ENCODE results near the gene SNX7. TPM values are rescaled to one million over a fixed set of nuclear protein-coding genes. Genes with fewer than 3 reads are reported as not detected.
A peak's percentile ranks its signal among the peaks of the same experiment; 100 is the strongest.

The SNX7 gene
- total RNA-seq, 1 donor from 2014 or later = 17.7 TPM

DNA sequence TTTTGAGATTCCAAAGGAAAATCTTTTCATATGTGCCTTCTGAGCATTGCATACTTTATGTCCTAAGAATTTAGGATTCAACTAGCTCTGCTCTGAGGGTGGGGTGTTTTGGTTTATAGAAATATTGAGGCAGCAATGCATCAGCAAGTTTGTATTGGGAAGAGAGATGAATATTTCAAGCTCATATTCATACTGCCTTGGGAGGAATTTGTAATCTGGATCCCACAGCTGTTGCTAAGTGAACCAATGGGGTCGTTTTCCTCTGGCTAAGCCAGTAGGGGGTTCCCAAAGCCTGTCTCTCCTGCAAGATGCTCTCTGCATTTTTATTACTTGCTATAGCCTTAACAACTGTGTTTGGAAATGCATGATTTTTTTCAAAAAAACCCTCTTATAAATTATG, 130.6 kb downstream of the SNX7 start:
- Mint-ChIP-seq H3K36me3 (no peaks in the 10 kb centered on the region), H3K27me3 (peaks cover 13% of the 10 kb centered on the region), H3K4me3 (no peak overlapping the region), H3K27ac (no peak overlapping the region), H3K4me1 (ENCODE audit: unreplicated experiment) (no peaks in the 10 kb centered on the region), H3K9me3 (no peaks in the 10 kb centered on the region)
- no peak for DNase-seq (ENCODE audit: extremely low spot score, unreplicated experiment)
- TF ChIP-seq, protein P1, sequence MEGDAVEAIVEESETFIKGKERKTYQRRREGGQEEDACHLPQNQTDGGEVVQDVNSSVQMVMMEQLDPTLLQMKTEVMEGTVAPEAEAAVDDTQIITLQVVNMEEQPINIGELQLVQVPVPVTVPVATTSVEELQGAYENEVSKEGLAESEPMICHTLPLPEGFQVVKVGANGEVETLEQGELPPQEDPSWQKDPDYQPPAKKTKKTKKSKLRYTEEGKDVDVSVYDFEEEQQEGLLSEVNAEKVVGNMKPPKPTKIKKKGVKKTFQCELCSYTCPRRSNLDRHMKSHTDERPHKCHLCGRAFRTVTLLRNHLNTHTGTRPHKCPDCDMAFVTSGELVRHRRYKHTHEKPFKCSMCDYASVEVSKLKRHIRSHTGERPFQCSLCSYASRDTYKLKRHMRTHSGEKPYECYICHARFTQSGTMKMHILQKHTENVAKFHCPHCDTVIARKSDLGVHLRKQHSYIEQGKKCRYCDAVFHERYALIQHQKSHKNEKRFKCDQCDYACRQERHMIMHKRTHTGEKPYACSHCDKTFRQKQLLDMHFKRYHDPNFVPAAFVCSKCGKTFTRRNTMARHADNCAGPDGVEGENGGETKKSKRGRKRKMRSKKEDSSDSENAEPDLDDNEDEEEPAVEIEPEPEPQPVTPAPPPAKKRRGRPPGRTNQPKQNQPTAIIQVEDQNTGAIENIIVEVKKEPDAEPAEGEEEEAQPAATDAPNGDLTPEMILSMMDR (conservative IDR thresholded peaks at IDR 0.05) = no peak

DNA sequence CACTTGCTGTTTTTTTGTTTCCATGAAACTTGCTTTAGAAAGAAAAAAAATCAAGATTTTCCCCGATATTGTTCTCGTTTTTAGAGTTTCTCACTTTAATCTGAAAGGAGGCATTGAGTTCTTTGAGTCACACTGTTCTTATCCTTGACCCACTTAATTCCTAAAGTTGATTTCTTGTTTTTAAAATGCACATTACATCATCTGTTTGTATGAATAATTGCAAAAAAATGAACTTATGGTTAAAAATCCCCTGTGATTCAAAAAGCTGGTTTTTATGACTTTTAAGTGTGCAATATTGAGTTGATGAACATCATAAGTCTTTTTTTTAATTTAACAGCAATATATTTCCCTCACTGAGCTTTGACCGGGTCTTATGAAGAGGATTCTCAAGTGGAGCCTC, 131.6 kb downstream of the SNX7 start:
- no peak for DNase-seq (ENCODE audit: extremely low spot score, unreplicated experiment)
- no peaks in the 10 kb centered on the region for H3K9me3 Mint-ChIP-seq
- no peaks in the 10 kb centered on the region for H3K4me1 Mint-ChIP-seq (ENCODE audit: unreplicated experiment)
- TF ChIP-seq, protein P1 (conservative IDR thresholded peaks at IDR 0.05) = no peak
- no peaks in the 10 kb centered on the region for H3K36me3 Mint-ChIP-seq
- H3K27ac Mint-ChIP-seq = no peak overlapping the region
- H3K4me3 Mint-ChIP-seq = no peak overlapping the region
- H3K27me3 Mint-ChIP-seq = peaks cover 14% of the 10 kb centered on the region

- Mint-ChIP-seq H3K4me1 (ENCODE audit: unreplicated experiment) (no peaks in the 10 kb centered on the region), H3K9me3 (no peaks in the 10 kb centered on the region)
- no peak for DNase-seq (ENCODE audit: extremely low spot score, unreplicated experiment)
Observed at GRCh38 chr1:98794196-98794886, 132.8 kb downstream of the SNX7 start.

DNA sequence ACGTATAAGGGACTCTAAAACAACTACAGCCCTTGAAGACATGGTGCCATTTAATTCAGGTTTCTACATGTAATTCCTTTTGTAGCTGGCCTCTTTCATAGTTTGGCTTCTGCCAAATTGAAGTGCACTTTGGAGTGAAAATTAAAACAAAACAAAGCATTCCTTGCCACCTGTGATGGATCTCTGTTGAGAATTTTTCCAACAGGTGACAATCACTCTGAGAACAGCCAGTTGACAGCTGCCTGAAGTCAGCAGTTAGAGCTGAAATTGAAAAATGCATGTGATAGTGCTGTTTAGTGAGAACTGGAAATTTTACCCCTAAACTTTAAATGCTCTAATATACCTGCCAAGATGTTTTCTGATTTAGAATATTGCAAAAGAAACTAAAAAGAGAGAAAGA, 134.5 kb downstream of the SNX7 start:
- Mint-ChIP-seq H3K36me3 (no peaks in the 10 kb centered on the region), H3K27me3 (peaks cover 10% of the 10 kb centered on the region), H3K4me1 (ENCODE audit: unreplicated experiment) (no peaks in the 10 kb centered on the region), H3K27ac (no peak overlapping the region), H3K9me3 (no peaks in the 10 kb centered on the region), H3K4me3 (no peak overlapping the region)
- DNase-seq (ENCODE audit: extremely low spot score, unreplicated experiment) = no peak
- TF ChIP-seq, protein P1 (conservative IDR thresholded peaks at IDR 0.05) = no peak

More at GRCh38 chr1:98794196-98794886, 132.8 kb downstream of the SNX7 start:
- H3K27me3 Mint-ChIP-seq = peaks cover 10% of the 10 kb centered on the region
- H3K36me3 Mint-ChIP-seq = no peaks in the 10 kb centered on the region
- no peak overlapping the region for H3K4me3 Mint-ChIP-seq
- no peak overlapping the region for H3K27ac Mint-ChIP-seq
- TF ChIP-seq, protein P1 (conservative IDR thresholded peaks at IDR 0.05) = peak; percentile 83

GRCh38 chr1:98797506-98797905, 136.0 kb downstream of the SNX7 start:
- Mint-ChIP-seq H3K27me3 (peaks cover 10% of the 10 kb centered on the region), H3K4me1 (ENCODE audit: unreplicated experiment) (no peaks in the 10 kb centered on the region)
- DNase-seq (ENCODE audit: extremely low spot score, unreplicated experiment) = no peak

More at GRCh38 chr1:98797506-98797905, 136.0 kb downstream of the SNX7 start:
- H3K27ac Mint-ChIP-seq = no peak overlapping the region
- H3K4me3 Mint-ChIP-seq = no peak overlapping the region
- no peaks in the 10 kb centered on the region for H3K36me3 Mint-ChIP-seq
- TF ChIP-seq, protein P1 (conservative IDR thresholded peaks at IDR 0.05) = no peak
- no peaks in the 10 kb centered on the region for H3K9me3 Mint-ChIP-seq
